GM15510 (cell line): ENCODE measurements around the gene TPRA1.

Source experiments
- POLR2A ChIP-seq: IDR thresholded peaks from 3 replicates; pipeline ENCODE4 v1.6.1; 2011; ENCODE audit warnings: borderline replicate concordance; ENCODE audit not compliant: insufficient read length; ENCODE audit errors: extremely low read depth

The TPRA1 gene

GRCh38 chr3:127560051-127560787 lies 30.3 kb downstream of the TPRA1 start:
- no peak for TF ChIP-seq POLR2A

GRCh38 chr3:127556565-127556964 lies 34.0 kb downstream of the TPRA1 start:
- no peak for TF ChIP-seq POLR2A

GRCh38 chr3:127555108-127555507 lies 35.4 kb downstream of the TPRA1 start:
- TF ChIP-seq POLR2A = no peak

- TF ChIP-seq POLR2A = no peak
These were observed 38.5 kb downstream of the TPRA1 start for GRCh38 chr3:127552038-127552437.

GRCh38 chr3:127551178-127551577 lies 39.4 kb downstream of the TPRA1 start:
- TF ChIP-seq POLR2A = no peak

GRCh38 chr3:127550468-127551157 lies 39.9 kb downstream of the TPRA1 start:
- TF ChIP-seq POLR2A = no peak

- no peak for TF ChIP-seq POLR2A
These were observed 40.6 kb downstream of the TPRA1 start for GRCh38 chr3:127549826-127550467.

GRCh38 chr3:127547761-127548605 lies 42.5 kb downstream of the TPRA1 start:
- no peak for TF ChIP-seq POLR2A

GRCh38 chr3:127546970-127547733 lies 43.4 kb downstream of the TPRA1 start:
- TF ChIP-seq POLR2A = no peak

GRCh38 chr3:127546554-127546953 lies 44.0 kb downstream of the TPRA1 start:
- TF ChIP-seq POLR2A = no peak

GRCh38 chr3:127545711-127546457 lies 44.6 kb downstream of the TPRA1 start:
- no peak for TF ChIP-seq POLR2A

- no peak for TF ChIP-seq POLR2A
These were observed 45.3 kb downstream of the TPRA1 start for GRCh38 chr3:127545216-127545615.

GRCh38 chr3:127544803-127545201 lies 45.7 kb downstream of the TPRA1 start:
- no peak for TF ChIP-seq POLR2A
